ENCODE results near the gene NFASC.

DNA sequence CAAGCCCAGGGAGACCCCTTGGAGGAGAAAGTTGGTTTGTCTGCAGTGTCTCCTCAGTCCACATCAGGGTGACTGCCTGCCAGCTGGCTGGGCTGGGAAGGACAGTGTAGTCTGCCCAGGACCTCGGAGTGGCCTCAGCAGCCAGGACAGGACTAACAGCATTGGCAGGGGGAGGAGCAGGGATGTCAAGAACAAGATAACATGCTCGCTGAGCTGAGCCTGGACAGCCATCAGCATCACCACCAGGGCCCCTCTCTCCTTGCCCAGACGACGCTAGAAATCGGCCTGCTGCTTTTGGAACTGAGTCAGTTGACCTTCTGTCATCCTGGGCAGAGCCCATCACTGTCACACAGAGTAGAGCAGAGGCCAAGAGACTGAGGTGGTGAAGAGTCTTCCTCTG is 88.7 kb downstream of the NFASC start:
- TF ChIP-seq, protein P1, sequence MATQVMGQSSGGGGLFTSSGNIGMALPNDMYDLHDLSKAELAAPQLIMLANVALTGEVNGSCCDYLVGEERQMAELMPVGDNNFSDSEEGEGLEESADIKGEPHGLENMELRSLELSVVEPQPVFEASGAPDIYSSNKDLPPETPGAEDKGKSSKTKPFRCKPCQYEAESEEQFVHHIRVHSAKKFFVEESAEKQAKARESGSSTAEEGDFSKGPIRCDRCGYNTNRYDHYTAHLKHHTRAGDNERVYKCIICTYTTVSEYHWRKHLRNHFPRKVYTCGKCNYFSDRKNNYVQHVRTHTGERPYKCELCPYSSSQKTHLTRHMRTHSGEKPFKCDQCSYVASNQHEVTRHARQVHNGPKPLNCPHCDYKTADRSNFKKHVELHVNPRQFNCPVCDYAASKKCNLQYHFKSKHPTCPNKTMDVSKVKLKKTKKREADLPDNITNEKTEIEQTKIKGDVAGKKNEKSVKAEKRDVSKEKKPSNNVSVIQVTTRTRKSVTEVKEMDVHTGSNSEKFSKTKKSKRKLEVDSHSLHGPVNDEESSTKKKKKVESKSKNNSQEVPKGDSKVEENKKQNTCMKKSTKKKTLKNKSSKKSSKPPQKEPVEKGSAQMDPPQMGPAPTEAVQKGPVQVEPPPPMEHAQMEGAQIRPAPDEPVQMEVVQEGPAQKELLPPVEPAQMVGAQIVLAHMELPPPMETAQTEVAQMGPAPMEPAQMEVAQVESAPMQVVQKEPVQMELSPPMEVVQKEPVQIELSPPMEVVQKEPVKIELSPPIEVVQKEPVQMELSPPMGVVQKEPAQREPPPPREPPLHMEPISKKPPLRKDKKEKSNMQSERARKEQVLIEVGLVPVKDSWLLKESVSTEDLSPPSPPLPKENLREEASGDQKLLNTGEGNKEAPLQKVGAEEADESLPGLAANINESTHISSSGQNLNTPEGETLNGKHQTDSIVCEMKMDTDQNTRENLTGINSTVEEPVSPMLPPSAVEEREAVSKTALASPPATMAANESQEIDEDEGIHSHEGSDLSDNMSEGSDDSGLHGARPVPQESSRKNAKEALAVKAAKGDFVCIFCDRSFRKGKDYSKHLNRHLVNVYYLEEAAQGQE (IDR thresholded peaks at IDR 0.05; ENCODE audit: insufficient read depth in 1 of 2, low read depth in 2 of 2, low read length in 2 of 2): no peak
- no peak for TF ChIP-seq TAF1 (IDR thresholded peaks at IDR 0.05; ENCODE audit: borderline replicate concordance, insufficient read depth, low read length)
- TF ChIP-seq POLR2AphosphoS5 (IDR thresholded peaks at IDR 0.05; ENCODE audit: low read depth, low read length): no peak
- TF ChIP-seq FOXP2 (optimal IDR thresholded peaks at IDR 0.05; ENCODE audit: borderline replicate concordance, extremely low read depth, extremely low read length, insufficient read depth): no peak
- no peak for TF ChIP-seq SIN3A (IDR thresholded peaks at IDR 0.05; ENCODE audit: borderline replicate concordance, insufficient read depth, low read length)
